HEK293 (cell line): ENCODE measurements around the gene TMEM187.

Experiments used
- BCL11A ChIP-seq: fragments of 450-650 bp; formaldehyde crosslinking; IDR thresholded peaks from 2 replicates; pipeline ENCODE4 v1.5.1; 2016; ENCODE audit warnings: low read depth, missing biosample characterization, missing genetic modification characterization
- KLF8 ChIP-seq: fragments of 450-650 bp; formaldehyde crosslinking; IDR thresholded peaks from 2 replicates; pipeline ENCODE4 v1.5.1; 2016; ENCODE audit warnings: missing biosample characterization, missing genetic modification characterization
- TCF7L2 ChIP-seq: IDR thresholded peaks from 2 replicates; pipeline ENCODE4 v1.6.1; 2011; ENCODE audit warnings: low read depth, mild to moderate bottlenecking, inconsistent platforms, low read length, moderate library complexity, borderline replicate concordance
- ZBTB1 ChIP-seq: fragments of 450-650 bp; formaldehyde crosslinking; IDR thresholded peaks from 2 replicates; pipeline ENCODE4 v1.5.1; 2016; ENCODE audit warnings: missing biosample characterization, missing genetic modification characterization
- ZBTB21 ChIP-seq: fragments of 450-650 bp; formaldehyde crosslinking; IDR thresholded peaks from 2 replicates; pipeline ENCODE4 v1.5.1; 2017; ENCODE audit warnings: missing biosample characterization, missing genetic modification characterization
- ZBTB7A ChIP-seq: fragments of 450-650 bp; formaldehyde crosslinking; IDR thresholded peaks from 2 replicates; pipeline ENCODE4 v1.5.1; 2016; ENCODE audit warnings: low read depth, missing biosample characterization, missing genetic modification characterization
- ZNF223 ChIP-seq: fragments of 450-650 bp; formaldehyde crosslinking; IDR thresholded peaks from 2 replicates; pipeline ENCODE4 v1.5.1; 2016; ENCODE audit warnings: missing biosample characterization, missing genetic modification characterization
- ZNF274 ChIP-seq, 2 experiments: fragments of 200-500 bp in 1 of 2; fragments of 450-650 bp in 1 of 2; sonication (Bioruptor generic) in 1 of 2; formaldehyde crosslinking in 1 of 2; IDR thresholded peaks; 2 replicates each; pipeline versions ENCODE4 v1.5.1 to v1.6.1; 2014 to 2016; ENCODE audit warnings: borderline replicate concordance in 1 of 2, inconsistent platforms in 1 of 2, low read length in 1 of 2, missing biosample characterization in 1 of 2, missing genetic modification characterization in 1 of 2
- ZNF473 ChIP-seq: fragments of 450-650 bp; formaldehyde crosslinking; IDR thresholded peaks from 2 replicates; pipeline ENCODE4 v1.5.1; 2017; ENCODE audit warnings: missing biosample characterization, missing genetic modification characterization
- TF ChIP-seq, protein P1 (sequence below): fragments of 450-650 bp; IDR thresholded peaks from 2 replicates; pipeline ENCODE4 v1.5.1; 2018; ENCODE audit warnings: missing biosample characterization, missing genetic modification characterization
- TF ChIP-seq, protein P2 (sequence below): fragments of 450-650 bp; formaldehyde crosslinking; IDR thresholded peaks from 2 replicates; pipeline ENCODE4 v1.5.1; 2017; ENCODE audit warnings: missing biosample characterization, missing genetic modification characterization
- TF ChIP-seq, protein P3 (sequence below): fragments of 450-650 bp; formaldehyde crosslinking; IDR thresholded peaks from 2 replicates; pipeline ENCODE4 v1.5.1; 2016; ENCODE audit warnings: missing biosample characterization, missing genetic modification characterization

DNA sequence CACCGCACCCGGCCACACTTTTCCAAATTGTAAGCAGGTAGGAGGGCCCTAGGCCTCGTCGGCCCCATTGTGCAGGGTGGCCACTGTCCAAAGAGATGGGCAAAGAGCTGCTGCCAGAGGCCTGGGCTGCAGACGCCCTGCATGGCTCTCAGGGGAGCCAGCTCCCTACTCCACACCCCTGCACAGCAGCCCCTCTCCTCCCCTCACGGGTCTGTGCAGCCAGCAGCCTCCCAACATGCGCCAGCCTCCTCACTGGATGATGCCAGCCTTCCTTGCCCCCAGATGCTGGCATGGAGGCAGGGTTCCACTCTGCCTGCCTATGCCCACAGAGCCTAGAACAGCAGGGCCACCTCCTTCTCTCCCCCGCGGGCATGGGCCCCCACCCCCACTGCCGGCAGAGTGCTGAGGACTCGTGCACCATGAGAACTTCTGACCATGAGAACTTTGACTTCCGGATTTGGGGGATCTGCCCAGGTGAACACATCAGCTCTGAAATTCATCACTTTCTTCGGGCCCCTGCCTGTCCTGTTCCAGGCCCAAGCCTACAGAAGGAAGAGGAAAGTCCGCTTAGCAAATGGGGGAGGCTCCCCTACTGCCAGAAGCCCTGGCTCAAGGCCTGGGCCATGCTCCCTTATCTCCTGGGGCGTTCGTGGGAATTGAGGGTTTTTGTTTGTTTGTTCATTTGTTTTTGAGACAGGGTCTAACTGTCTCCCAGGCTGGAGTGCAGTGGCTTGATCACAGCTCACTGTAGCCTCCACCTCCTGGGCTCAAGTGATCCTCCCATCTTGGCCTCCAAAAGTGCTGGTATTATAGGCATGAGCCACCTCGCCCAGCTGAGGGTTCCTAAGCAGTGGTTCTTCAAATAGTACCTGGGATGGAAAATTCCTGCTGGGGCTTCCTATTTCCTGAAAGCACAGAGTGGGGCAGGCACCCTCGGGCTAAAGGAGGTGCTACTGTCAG lies 39.1 kb downstream of the TMEM187 start:
- no peak for TF ChIP-seq ZNF223 (tag by site-specific recombination)
- TF ChIP-seq ZNF473: no peak
- TF ChIP-seq ZBTB1 (tag by site-specific recombination): no peak
- TF ChIP-seq, protein P1, sequence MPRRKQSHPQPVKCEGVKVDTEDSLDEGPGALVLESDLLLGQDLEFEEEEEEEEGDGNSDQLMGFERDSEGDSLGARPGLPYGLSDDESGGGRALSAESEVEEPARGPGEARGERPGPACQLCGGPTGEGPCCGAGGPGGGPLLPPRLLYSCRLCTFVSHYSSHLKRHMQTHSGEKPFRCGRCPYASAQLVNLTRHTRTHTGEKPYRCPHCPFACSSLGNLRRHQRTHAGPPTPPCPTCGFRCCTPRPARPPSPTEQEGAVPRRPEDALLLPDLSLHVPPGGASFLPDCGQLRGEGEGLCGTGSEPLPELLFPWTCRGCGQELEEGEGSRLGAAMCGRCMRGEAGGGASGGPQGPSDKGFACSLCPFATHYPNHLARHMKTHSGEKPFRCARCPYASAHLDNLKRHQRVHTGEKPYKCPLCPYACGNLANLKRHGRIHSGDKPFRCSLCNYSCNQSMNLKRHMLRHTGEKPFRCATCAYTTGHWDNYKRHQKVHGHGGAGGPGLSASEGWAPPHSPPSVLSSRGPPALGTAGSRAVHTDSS (tag by site-specific recombination): no peak
- TF ChIP-seq ZNF274 (IDR thresholded peaks at IDR 0.05; ENCODE audit: low read length): no peak
- no peak for TF ChIP-seq ZNF274 (tag by site-specific recombination; IDR thresholded peaks at IDR 0.05; ENCODE audit: borderline replicate concordance)
- no peak for TF ChIP-seq KLF8 (tag by site-specific recombination)
- TF ChIP-seq, protein P2, sequence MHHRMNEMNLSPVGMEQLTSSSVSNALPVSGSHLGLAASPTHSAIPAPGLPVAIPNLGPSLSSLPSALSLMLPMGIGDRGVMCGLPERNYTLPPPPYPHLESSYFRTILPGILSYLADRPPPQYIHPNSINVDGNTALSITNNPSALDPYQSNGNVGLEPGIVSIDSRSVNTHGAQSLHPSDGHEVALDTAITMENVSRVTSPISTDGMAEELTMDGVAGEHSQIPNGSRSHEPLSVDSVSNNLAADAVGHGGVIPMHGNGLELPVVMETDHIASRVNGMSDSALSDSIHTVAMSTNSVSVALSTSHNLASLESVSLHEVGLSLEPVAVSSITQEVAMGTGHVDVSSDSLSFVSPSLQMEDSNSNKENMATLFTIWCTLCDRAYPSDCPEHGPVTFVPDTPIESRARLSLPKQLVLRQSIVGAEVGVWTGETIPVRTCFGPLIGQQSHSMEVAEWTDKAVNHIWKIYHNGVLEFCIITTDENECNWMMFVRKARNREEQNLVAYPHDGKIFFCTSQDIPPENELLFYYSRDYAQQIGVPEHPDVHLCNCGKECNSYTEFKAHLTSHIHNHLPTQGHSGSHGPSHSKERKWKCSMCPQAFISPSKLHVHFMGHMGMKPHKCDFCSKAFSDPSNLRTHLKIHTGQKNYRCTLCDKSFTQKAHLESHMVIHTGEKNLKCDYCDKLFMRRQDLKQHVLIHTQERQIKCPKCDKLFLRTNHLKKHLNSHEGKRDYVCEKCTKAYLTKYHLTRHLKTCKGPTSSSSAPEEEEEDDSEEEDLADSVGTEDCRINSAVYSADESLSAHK (tag by site-specific recombination): no peak
- TF ChIP-seq ZBTB21 (tag by site-specific recombination): no peak
- TF ChIP-seq BCL11A (tag by site-specific recombination): no peak
- TF ChIP-seq, protein P3, sequence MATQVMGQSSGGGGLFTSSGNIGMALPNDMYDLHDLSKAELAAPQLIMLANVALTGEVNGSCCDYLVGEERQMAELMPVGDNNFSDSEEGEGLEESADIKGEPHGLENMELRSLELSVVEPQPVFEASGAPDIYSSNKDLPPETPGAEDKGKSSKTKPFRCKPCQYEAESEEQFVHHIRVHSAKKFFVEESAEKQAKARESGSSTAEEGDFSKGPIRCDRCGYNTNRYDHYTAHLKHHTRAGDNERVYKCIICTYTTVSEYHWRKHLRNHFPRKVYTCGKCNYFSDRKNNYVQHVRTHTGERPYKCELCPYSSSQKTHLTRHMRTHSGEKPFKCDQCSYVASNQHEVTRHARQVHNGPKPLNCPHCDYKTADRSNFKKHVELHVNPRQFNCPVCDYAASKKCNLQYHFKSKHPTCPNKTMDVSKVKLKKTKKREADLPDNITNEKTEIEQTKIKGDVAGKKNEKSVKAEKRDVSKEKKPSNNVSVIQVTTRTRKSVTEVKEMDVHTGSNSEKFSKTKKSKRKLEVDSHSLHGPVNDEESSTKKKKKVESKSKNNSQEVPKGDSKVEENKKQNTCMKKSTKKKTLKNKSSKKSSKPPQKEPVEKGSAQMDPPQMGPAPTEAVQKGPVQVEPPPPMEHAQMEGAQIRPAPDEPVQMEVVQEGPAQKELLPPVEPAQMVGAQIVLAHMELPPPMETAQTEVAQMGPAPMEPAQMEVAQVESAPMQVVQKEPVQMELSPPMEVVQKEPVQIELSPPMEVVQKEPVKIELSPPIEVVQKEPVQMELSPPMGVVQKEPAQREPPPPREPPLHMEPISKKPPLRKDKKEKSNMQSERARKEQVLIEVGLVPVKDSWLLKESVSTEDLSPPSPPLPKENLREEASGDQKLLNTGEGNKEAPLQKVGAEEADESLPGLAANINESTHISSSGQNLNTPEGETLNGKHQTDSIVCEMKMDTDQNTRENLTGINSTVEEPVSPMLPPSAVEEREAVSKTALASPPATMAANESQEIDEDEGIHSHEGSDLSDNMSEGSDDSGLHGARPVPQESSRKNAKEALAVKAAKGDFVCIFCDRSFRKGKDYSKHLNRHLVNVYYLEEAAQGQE (tag by site-specific recombination): no peak
- no peak for TF ChIP-seq ZBTB7A (tag by site-specific recombination)
- TF ChIP-seq TCF7L2: no peak
